H9 (cell line): ENCODE measurements around the gene OPN5. TPM values are rescaled to one million over a fixed set of nuclear protein-coding genes. Genes with fewer than 3 reads are reported as not detected.

Experiments
- DNase-seq: peaks from one replicate; pipeline ENCODE4 v3.0.0-alpha.2; 2017
- H2AFZ ChIP-seq: one replicate; pipeline ENCODE4 v1.6.1; 2013; ENCODE audit warnings: mild to moderate bottlenecking, low read length, control low read depth, moderate library complexity
- H2AK5ac ChIP-seq: 2 replicates; pipeline ENCODE4 v1.6.1; 2013; ENCODE audit warnings: low read length, control low read depth, mixed read lengths; ENCODE audit not compliant: insufficient read length
- H2BK120ac ChIP-seq: one replicate; pipeline ENCODE4 v1.6.1; 2013; ENCODE audit warnings: low read depth, mild to moderate bottlenecking, low read length, control low read depth, inconsistent platforms; ENCODE audit not compliant: poor library complexity, severe bottlenecking
- H2BK12ac ChIP-seq: 2 replicates; pipeline ENCODE4 v1.6.1; 2013; ENCODE audit warnings: low read length, control low read depth, mixed read lengths, low read depth; ENCODE audit not compliant: insufficient read length
- H2BK15ac ChIP-seq: 2 replicates; pipeline ENCODE4 v1.6.1; 2013; ENCODE audit warnings: low read depth, low read length, control low read depth
- H2BK20ac ChIP-seq: one replicate; pipeline ENCODE4 v1.6.1; 2013; ENCODE audit warnings: low read depth, mild to moderate bottlenecking, low read length, control low read depth, inconsistent platforms; ENCODE audit not compliant: poor library complexity, severe bottlenecking
- H2BK5ac ChIP-seq: 2 replicates; pipeline ENCODE4 v1.6.1; 2013; ENCODE audit warnings: low read length, control low read depth, mixed read lengths; ENCODE audit not compliant: insufficient read length
- H3K14ac ChIP-seq: 2 replicates; pipeline ENCODE4 v1.6.1; 2013; ENCODE audit warnings: low read length, control low read depth; ENCODE audit not compliant: insufficient read depth
- H3K18ac ChIP-seq: 2 replicates; pipeline ENCODE4 v1.6.1; 2013; ENCODE audit warnings: low read depth, mild to moderate bottlenecking, mixed read lengths, low read length, control low read depth; ENCODE audit not compliant: insufficient read length
- H3K23ac ChIP-seq: 2 replicates; pipeline ENCODE4 v1.6.1; 2013; ENCODE audit warnings: low read length, control low read depth, mixed read lengths, low read depth; ENCODE audit not compliant: insufficient read length
- H3K23me2 ChIP-seq: 2 replicates; pipeline ENCODE4 v1.6.1; 2013; ENCODE audit warnings: low read depth, mild to moderate bottlenecking, mixed read lengths, low read length, control low read depth; ENCODE audit not compliant: insufficient read length, poor library complexity, severe bottlenecking
- H3K27ac ChIP-seq: 2 replicates; pipeline ENCODE4 v1.5.1; 2013; ENCODE audit warnings: low read length, control low read depth, mixed read lengths, low read depth; ENCODE audit not compliant: insufficient read length
- H3K27me3 ChIP-seq: 2 replicates; pipeline ENCODE4 v1.6.1; 2013; ENCODE audit warnings: low read length, control low read depth, inconsistent platforms; ENCODE audit not compliant: insufficient read depth
- H3K4ac ChIP-seq: 2 replicates; pipeline ENCODE4 v1.6.1; 2013; ENCODE audit warnings: low read depth, mild to moderate bottlenecking, control low read depth, inconsistent platforms, low read length, moderate library complexity
- H3K4me1 ChIP-seq: 2 replicates; pipeline ENCODE4 v1.6.1; 2013; ENCODE audit warnings: low read length, control low read depth, inconsistent platforms; ENCODE audit not compliant: insufficient read depth
- H3K4me2 ChIP-seq: 2 replicates; pipeline ENCODE4 v1.6.1; 2013; ENCODE audit warnings: low read length, control low read depth, mixed read lengths; ENCODE audit not compliant: insufficient read length, insufficient read depth
- H3K56ac ChIP-seq: 2 replicates; pipeline ENCODE4 v1.6.1; 2013; ENCODE audit warnings: low read depth, mild to moderate bottlenecking, mixed read lengths, low read length, control low read depth; ENCODE audit not compliant: insufficient read length
- H3K79me1 ChIP-seq: 2 replicates; pipeline ENCODE4 v1.6.1; 2013; ENCODE audit warnings: low read depth, mild to moderate bottlenecking, moderate library complexity, low read length, control low read depth, inconsistent platforms; ENCODE audit not compliant: insufficient read depth, poor library complexity, severe bottlenecking
- H3K79me2 ChIP-seq: 2 replicates; pipeline ENCODE4 v1.6.1; 2013; ENCODE audit warnings: low read length, control low read depth, inconsistent platforms; ENCODE audit not compliant: insufficient read depth
- H3K9ac ChIP-seq: 2 replicates; pipeline ENCODE4 v1.6.1; 2013; ENCODE audit warnings: low read length, control low read depth, mixed read lengths; ENCODE audit not compliant: insufficient read length; ENCODE audit errors: extremely low read depth
- H3K9me3 ChIP-seq: one replicate; pipeline ENCODE4 v1.6.1; 2013; ENCODE audit warnings: low read depth, low read length, inconsistent platforms; ENCODE audit not compliant: control insufficient read depth
- H3T11ph ChIP-seq: one replicate; pipeline ENCODE4 v1.6.1; 2013; ENCODE audit warnings: mild to moderate bottlenecking, low read length, control low read depth, inconsistent platforms
- H4K20me1 ChIP-seq: one replicate; pipeline ENCODE4 v1.6.1; 2013; ENCODE audit not compliant: control insufficient read depth, insufficient read length, insufficient read depth
- H4K5ac ChIP-seq: 2 replicates; pipeline ENCODE4 v1.6.1; 2013; ENCODE audit warnings: low read depth, mild to moderate bottlenecking, mixed read lengths, low read length, control low read depth; ENCODE audit not compliant: insufficient read length
- H4K8ac ChIP-seq: replicated peaks from 2 replicates; pipeline ENCODE4 v1.6.1; 2013; ENCODE audit warnings: low read length, control low read depth, mixed read lengths, low read depth; ENCODE audit not compliant: insufficient read length
- H4K91ac ChIP-seq: 2 replicates; pipeline ENCODE4 v1.6.1; 2013; ENCODE audit warnings: low read depth, mild to moderate bottlenecking, moderate library complexity, mixed read lengths, low read length, control low read depth; ENCODE audit not compliant: insufficient read length
- H3K27ac Mint-ChIP-seq, 3 experiments: 2 replicates in 2 of 3; 3 replicates in 1 of 3; pipeline ENCODE4 v1.8.0; 2020 to 2021; ENCODE audit warnings: mixed read lengths in 3 of 3, mild to moderate bottlenecking in 1 of 3, moderate library complexity in 1 of 3
- H3K27me3 Mint-ChIP-seq: 2 replicates; pipeline ENCODE4 v1.8.0; 2021; ENCODE audit warnings: low read depth, mild to moderate bottlenecking, moderate library complexity, mixed read lengths
- H3K36me3 Mint-ChIP-seq, 3 experiments: 2 replicates in 2 of 3; 3 replicates in 1 of 3; pipeline ENCODE4 v1.8.0; 2020 to 2021; ENCODE audit warnings: low read depth in 3 of 3, mixed read lengths in 3 of 3; ENCODE audit not compliant: insufficient read depth in 1 of 3
- H3K4me1 Mint-ChIP-seq, 2 experiments: 2 replicates each; pipeline ENCODE4 v1.8.0; 2020; ENCODE audit warnings: mixed read lengths in 2 of 2
- H3K4me3 Mint-ChIP-seq, 2 experiments: 2 replicates in 1 of 2; 3 replicates in 1 of 2; pipeline ENCODE4 v1.8.0; 2020 to 2021; ENCODE audit warnings: mild to moderate bottlenecking in 2 of 2, mixed read lengths in 2 of 2, moderate library complexity in 1 of 2
- H3K9me3 Mint-ChIP-seq, 2 experiments: 2 replicates in 1 of 2; 3 replicates in 1 of 2; pipeline ENCODE4 v1.8.0; 2020; ENCODE audit warnings: mild to moderate bottlenecking in 2 of 2, mixed read lengths in 2 of 2, moderate library complexity in 1 of 2
- WGBS: extraction: QIAGEN DNeasy Blood & Tissue Kit; methylation state at CpG from one replicate; pipeline ENCODE4 v1.1.7; 2013; ENCODE audit warnings: missing lambda C conversion rate, low lambda C conversion rate, mixed read lengths; ENCODE audit not compliant: insufficient read length; ENCODE audit errors: extremely low coverage; 5-methylcytosine and 5-hydroxymethylcytosine counted together
- total RNA-seq: library from RNA; stranded (reverse); gene quantifications from 2 replicates; pipeline ENCODE4 v1.2.1, GENCODE V29; 2021
- TF ChIP-seq, protein P1 (sequence below): fragments of 200-600 bp; sonication (generic); conservative IDR thresholded peaks from 3 replicates; pipeline ENCODE4 v1.8.0; 2021; ENCODE audit warnings: antibody characterized with exemption, mild to moderate bottlenecking

OPN5 gene
- total RNA-seq, 1 experiment from 2014 or later: not detected

GRCh38 chr6:47865206-47865605, 83.4 kb downstream of the OPN5 start:
- Histone ChIP-seq H4K8ac (no peak overlapping the region), H3K23ac (no peak overlapping the region), H3K4me1 (no peaks in the 10 kb centered on the region), H4K20me1 (no peaks in the 10 kb centered on the region), H3K4me2 (no peak overlapping the region), H2BK15ac (no peak overlapping the region), H3K79me2 (no peaks in the 10 kb centered on the region), H2AFZ (no peak overlapping the region), H3K18ac (no peak overlapping the region), H2BK120ac (no peak overlapping the region), H3K14ac (no peak overlapping the region), H3K9ac (no peak overlapping the region), H3K9me3 (no peaks in the 10 kb centered on the region), H3K4ac (no peak overlapping the region), H2BK12ac (no peak overlapping the region), H2BK20ac (no peak overlapping the region), H3T11ph (no peak overlapping the region), H3K23me2 (no peaks in the 10 kb centered on the region), H2BK5ac (no peak overlapping the region), H3K79me1 (no peaks in the 10 kb centered on the region), H4K91ac (no peak overlapping the region), H3K56ac (no peak overlapping the region), H3K27ac (no peak overlapping the region), H3K27me3 (no peaks in the 10 kb centered on the region), H2AK5ac (no peak overlapping the region), H4K5ac (no peak overlapping the region)
- no peak overlapping the region for H3K27ac Mint-ChIP-seq
- H3K36me3 Mint-ChIP-seq: no peaks in the 10 kb centered on the region
- WGBS: no CpG with 5 or more reads among the region's 2 CpGs
- TF ChIP-seq, protein P1, sequence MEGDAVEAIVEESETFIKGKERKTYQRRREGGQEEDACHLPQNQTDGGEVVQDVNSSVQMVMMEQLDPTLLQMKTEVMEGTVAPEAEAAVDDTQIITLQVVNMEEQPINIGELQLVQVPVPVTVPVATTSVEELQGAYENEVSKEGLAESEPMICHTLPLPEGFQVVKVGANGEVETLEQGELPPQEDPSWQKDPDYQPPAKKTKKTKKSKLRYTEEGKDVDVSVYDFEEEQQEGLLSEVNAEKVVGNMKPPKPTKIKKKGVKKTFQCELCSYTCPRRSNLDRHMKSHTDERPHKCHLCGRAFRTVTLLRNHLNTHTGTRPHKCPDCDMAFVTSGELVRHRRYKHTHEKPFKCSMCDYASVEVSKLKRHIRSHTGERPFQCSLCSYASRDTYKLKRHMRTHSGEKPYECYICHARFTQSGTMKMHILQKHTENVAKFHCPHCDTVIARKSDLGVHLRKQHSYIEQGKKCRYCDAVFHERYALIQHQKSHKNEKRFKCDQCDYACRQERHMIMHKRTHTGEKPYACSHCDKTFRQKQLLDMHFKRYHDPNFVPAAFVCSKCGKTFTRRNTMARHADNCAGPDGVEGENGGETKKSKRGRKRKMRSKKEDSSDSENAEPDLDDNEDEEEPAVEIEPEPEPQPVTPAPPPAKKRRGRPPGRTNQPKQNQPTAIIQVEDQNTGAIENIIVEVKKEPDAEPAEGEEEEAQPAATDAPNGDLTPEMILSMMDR: no peak
- DNase-seq: no peak
- H3K4me3 Mint-ChIP-seq: no peak overlapping the region
- H3K9me3 Mint-ChIP-seq: no peaks in the 10 kb centered on the region
- no peaks in the 10 kb centered on the region for H3K27me3 Mint-ChIP-seq
- H3K4me1 Mint-ChIP-seq: no peaks in the 10 kb centered on the region
